Body of pancreas (tissue), 4 donors: ENCODE measurements around the gene SORL1.

Source experiments
- CTCF ChIP-seq, 7 experiments: fragments of 450-650 bp in 4 of 7; fragments of 200-600 bp in 3 of 7; sonication (generic) in 3 of 7; IDR thresholded peaks; one replicate each; pipeline ENCODE4 v1.5.1; 2016 to 2019; ENCODE audit warnings: antibody characterized with exemption in 7 of 7
- POLR2A ChIP-seq, 3 donors: fragments of 450-650 bp; IDR thresholded peaks; one replicate each; pipeline ENCODE4 v1.6.1; 2016; ENCODE audit warnings: antibody characterized with exemption in 3 of 3, mild to moderate bottlenecking in 2 of 3

GRCh38 chr11:121488170-121488569 lies 36.1 kb downstream of the SORL1 start:
- no peak for TF ChIP-seq CTCF (IDR thresholded peaks at IDR 0.05)
- no peak for TF ChIP-seq POLR2A (IDR thresholded peaks at IDR 0.05)
